NK-92 treated with Interleukin-12 subunit alpha and Interleukin-12 subunit beta, amount 100 ng/mL, for 24 hours (cell line): ENCODE results near the gene SPACA4.

Experiments
- DNase-seq: peaks from one replicate; lab custom pipeline; 2025; lab: John Stamatoyannopoulos, UW

The SPACA4 gene

DNA sequence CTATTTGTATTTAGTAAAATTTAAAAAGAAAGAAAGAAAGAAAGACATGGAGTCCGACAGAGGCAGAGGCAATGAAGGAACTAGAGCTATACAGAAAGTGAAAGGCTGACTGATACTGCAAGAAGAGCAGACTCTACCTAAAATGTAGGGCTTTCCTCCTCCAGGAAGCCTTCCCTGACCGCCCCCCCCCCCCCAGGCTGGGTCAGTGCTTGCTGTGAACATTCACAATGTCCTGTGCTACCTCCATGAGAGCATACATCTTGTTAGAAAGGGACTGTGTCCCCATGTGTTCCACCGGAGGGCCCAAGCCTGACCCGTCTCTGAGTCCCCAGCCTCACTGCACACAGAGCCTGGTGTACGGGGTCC lies 45.1 kb downstream of the SPACA4 start:
- DNase-seq: no peak

DNA sequence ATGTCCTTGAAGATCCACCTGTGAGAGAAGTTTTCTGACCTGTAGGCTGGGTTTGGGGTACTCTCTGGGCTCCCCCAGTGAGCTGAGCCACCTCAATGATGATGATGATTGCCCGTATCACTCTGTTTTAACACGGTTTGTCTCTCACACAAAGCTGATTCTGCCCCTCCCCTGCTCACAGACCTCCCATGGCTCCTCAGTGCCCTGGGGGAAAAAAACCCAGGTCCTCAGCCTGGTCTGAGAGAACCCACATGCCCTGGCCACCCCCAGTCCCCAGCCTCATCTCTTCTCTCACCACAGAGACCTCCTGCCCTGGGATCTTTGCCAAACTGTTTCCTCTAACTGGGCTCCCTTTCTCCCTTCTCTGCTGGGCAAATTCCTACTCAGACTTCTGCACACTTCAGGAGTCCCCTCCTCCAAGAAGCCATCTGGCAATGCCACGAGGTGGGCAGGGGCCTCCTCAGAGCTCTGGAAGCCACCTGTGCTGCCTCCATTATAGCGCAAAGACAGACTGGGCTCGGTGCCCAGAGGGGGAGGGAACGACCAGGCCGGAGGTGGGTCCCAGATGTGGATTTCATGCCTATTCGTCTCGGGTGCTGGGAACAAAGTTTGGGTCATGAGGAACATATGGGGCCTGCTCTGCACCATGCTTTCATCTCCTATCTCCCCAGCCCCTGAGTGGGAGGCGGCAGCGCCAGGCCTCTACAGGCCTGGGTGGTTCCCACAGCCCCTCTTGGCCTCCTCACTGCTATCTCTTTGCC lies 47.9 kb downstream of the SPACA4 start:
- no peak for DNase-seq

DNA sequence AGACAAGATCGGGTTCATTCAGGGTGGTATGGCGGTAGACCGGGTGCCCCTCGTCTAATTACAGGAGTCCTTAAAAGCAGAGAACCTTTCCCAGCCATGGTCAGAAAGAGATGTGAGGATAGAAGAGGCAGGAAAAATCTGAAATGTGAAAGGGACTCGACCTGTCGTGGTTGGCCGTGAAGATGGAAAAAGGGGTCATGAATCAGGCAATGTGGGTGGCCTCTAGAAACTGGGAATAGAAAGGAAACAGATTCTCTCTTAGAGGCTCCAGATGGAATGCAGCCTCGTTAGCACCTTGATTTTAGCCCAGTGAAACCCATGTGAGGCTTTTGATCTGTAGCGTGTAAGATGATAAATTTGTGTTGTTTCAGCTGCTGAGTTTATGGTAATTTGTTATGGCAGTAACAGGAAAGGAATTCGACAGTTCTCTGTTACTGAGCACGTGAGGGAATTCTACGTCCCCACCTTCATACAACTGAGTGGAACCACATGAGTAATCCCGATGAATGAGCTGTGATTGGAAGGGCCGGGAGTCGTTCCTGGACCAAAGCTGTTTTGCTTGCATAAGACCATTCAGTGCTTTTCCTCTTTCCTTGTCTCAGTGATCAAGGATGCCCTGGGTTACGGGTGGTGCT lies 50.4 kb downstream of the SPACA4 start:
- DNase-seq: no peak
